Measurements from ENCODE around the gene KRT26. TPM values are rescaled to one million over a fixed set of nuclear protein-coding genes. Genes with fewer than 3 reads are reported as not detected.

KRT26 gene
- total RNA-seq, 2 donors from 2014 or later = not detected

GRCh38 chr17:40795019-40795667 lies 23.1 kb upstream of the KRT26 start:
- no peak for ATAC-seq (ENCODE audit: insufficient number of reproducible peaks, low FRiP score, low read depth)

GRCh38 chr17:40794466-40794865 lies 22.5 kb upstream of the KRT26 start:
- Histone ChIP-seq H3K9me3 (no peaks in the 10 kb centered on the region), H3K4me1 (ENCODE audit: control insufficient read depth in 1 of 2, low read depth in 2 of 2) (no peaks in the 10 kb centered on the region), H3K27ac (no peak overlapping the region), H3K4me3 (no peak overlapping the region), H3K36me3 (no peaks in the 10 kb centered on the region), H3K27me3 (replicated peaks; ENCODE audit: insufficient read depth) (no peaks in the 10 kb centered on the region)
- ATAC-seq (ENCODE audit: insufficient number of reproducible peaks, low FRiP score, low read depth) (no peak), DNase-seq (ENCODE audit: low spot score) (no peak)
- no peak for TF ChIP-seq CTCF (IDR thresholded peaks at IDR 0.05)

More at GRCh38 chr17:40795019-40795667, 23.1 kb upstream of the KRT26 start:
- Histone ChIP-seq H3K4me3 (no peak overlapping the region), H3K27ac (no peak overlapping the region), H3K9me3 (no peaks in the 10 kb centered on the region), H3K4me1 (ENCODE audit: control insufficient read depth in 1 of 2, low read depth in 2 of 2) (no peaks in the 10 kb centered on the region), H3K36me3 (no peaks in the 10 kb centered on the region), H3K27me3 (replicated peaks; ENCODE audit: insufficient read depth) (no peaks in the 10 kb centered on the region)
- TF ChIP-seq CTCF (IDR thresholded peaks at IDR 0.05) = no peak
- no peak for DNase-seq (ENCODE audit: low spot score)

DNA sequence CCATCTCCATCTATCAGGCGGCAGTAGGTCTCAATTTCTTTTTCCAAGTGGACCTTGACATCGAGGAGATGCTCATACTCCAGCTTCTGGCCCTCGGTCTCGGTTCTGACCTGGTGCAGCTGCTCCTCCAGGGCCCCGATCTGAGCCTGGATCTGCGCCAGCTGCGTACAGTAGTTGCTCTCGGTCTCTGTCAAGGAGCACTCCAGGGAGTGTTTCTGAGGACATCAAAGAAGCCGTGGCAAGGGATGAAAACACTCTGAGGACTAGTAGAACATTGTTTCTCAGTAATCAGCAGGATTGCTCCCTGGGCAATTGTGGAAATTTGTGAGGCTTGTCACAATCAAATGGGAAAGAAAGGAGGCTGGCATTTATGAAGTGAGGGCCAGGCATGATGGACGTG lies 21.8 kb upstream of the KRT26 start:
- no peak for DNase-seq (ENCODE audit: low spot score)
- no peaks in the 10 kb centered on the region for H3K9me3 ChIP-seq
- no peaks in the 10 kb centered on the region for H3K27me3 ChIP-seq (replicated peaks; ENCODE audit: insufficient read depth)
- H3K4me3 ChIP-seq = no peak overlapping the region
- no peak overlapping the region for H3K27ac ChIP-seq
- no peak for TF ChIP-seq CTCF (IDR thresholded peaks at IDR 0.05)
- H3K36me3 ChIP-seq = no peaks in the 10 kb centered on the region
- H3K4me1 ChIP-seq (ENCODE audit: control insufficient read depth in 1 of 2, low read depth in 2 of 2) = no peaks in the 10 kb centered on the region
- ATAC-seq (ENCODE audit: insufficient number of reproducible peaks, low FRiP score, low read depth) = no peak

GRCh38 chr17:40791787-40792436 lies 19.9 kb upstream of the KRT26 start:
- H3K27ac ChIP-seq = no peak overlapping the region
- no peak for ATAC-seq (ENCODE audit: insufficient number of reproducible peaks, low FRiP score, low read depth)

More at GRCh38 chr17:40791787-40792436, 19.9 kb upstream of the KRT26 start:
- no peaks in the 10 kb centered on the region for H3K27me3 ChIP-seq (replicated peaks; ENCODE audit: insufficient read depth)
- H3K4me1 ChIP-seq (ENCODE audit: control insufficient read depth in 1 of 2, low read depth in 2 of 2) = no peaks in the 10 kb centered on the region
- peak; percentile 35 for TF ChIP-seq CTCF (IDR thresholded peaks at IDR 0.05)
- no peak for DNase-seq (ENCODE audit: low spot score)
- no peak overlapping the region for H3K4me3 ChIP-seq
- no peaks in the 10 kb centered on the region for H3K9me3 ChIP-seq
- no peaks in the 10 kb centered on the region for H3K36me3 ChIP-seq

All from thoracic aorta (tissue), 2 donors.